ENCODE data around the gene DENND6B.
A peak's percentile ranks its signal among the peaks of the same experiment; 100 is the strongest.

The DENND6B gene

GRCh38 chr22:50304528-50305392, 22.1 kb downstream of the DENND6B start:
- DNase-seq (ENCODE audit: low spot score) = peak; percentile 47

GRCh38 chr22:50303848-50304527, 22.8 kb downstream of the DENND6B start:
- DNase-seq (ENCODE audit: low spot score) = peak; percentile 69

GRCh38 chr22:50303515-50303847, 23.3 kb downstream of the DENND6B start:
- DNase-seq (ENCODE audit: low spot score) = no peak

- DNase-seq (ENCODE audit: low spot score) = peak; percentile 63
Measured at GRCh38 chr22:50302564-50302963, 24.2 kb downstream of the DENND6B start.

GRCh38 chr22:50302041-50302541, 24.7 kb downstream of the DENND6B start:
- DNase-seq (ENCODE audit: low spot score) = no peak

GRCh38 chr22:50301581-50301991, 25.2 kb downstream of the DENND6B start:
- peak; percentile 82 for DNase-seq (ENCODE audit: low spot score)

GRCh38 chr22:50300620-50301257, 26.1 kb downstream of the DENND6B start:
- no peak for DNase-seq (ENCODE audit: low spot score)

- peak; percentile 39 for DNase-seq (ENCODE audit: low spot score)
Measured at GRCh38 chr22:50299785-50300619, 26.8 kb downstream of the DENND6B start.

- DNase-seq (ENCODE audit: low spot score) = peak; percentile 73
Measured at GRCh38 chr22:50298937-50299784, 27.7 kb downstream of the DENND6B start.

GRCh38 chr22:50298266-50298637, 28.6 kb downstream of the DENND6B start:
- no peak for DNase-seq (ENCODE audit: low spot score)

- no peak for DNase-seq (ENCODE audit: low spot score)
Measured at GRCh38 chr22:50297510-50298265, 29.1 kb downstream of the DENND6B start.

- no peak for DNase-seq (ENCODE audit: low spot score)
Measured at GRCh38 chr22:50296658-50297490, 29.9 kb downstream of the DENND6B start.

- no peak for DNase-seq (ENCODE audit: low spot score)
Measured at GRCh38 chr22:50294319-50294656, 32.5 kb downstream of the DENND6B start.

- DNase-seq (ENCODE audit: low spot score) = peak; percentile 60
Measured at GRCh38 chr22:50293441-50294318, 33.1 kb downstream of the DENND6B start.

GRCh38 chr22:50292643-50293440, 34.0 kb downstream of the DENND6B start:
- DNase-seq (ENCODE audit: low spot score) = peak; percentile 84

GRCh38 chr22:50289942-50290630, 36.7 kb downstream of the DENND6B start:
- DNase-seq (ENCODE audit: low spot score) = no peak

Measured in NAMALWA (cell line).